SK-N-MC (cell line): Measurements from ENCODE around the gene DNMBP.
"Not testable (repeated sequence)": the region's sequence is repeated elsewhere in the genome, so short reads cannot be mapped to it uniquely, and the experiment has no call there.

Experiments
- DNase-seq: peaks from one replicate; pipeline ENCODE4 v3.0.0-alpha.2; 2011; ENCODE audit warnings: low read depth, low spot score
- H3K27ac ChIP-seq: fragments of 200-600 bp; sonication (generic); 2 replicates; pipeline ENCODE4 v1.5.1; 2016; ENCODE audit warnings: mixed run types
- H3K36me3 ChIP-seq: fragments of 200-600 bp; sonication (generic); 2 replicates; pipeline ENCODE4 v1.6.1; 2017; ENCODE audit warnings: antibody characterized with exemption, low read length, mixed read lengths; ENCODE audit not compliant: insufficient read depth
- H3K4me3 ChIP-seq: fragments of 200-600 bp; sonication (generic); 2 replicates; pipeline ENCODE4 v1.5.1; 2016
- H3K9ac ChIP-seq: fragments of 200-600 bp; sonication (generic); 2 replicates; pipeline ENCODE4 v1.8.0; 2017; ENCODE audit warnings: mixed run types, mixed read lengths; ENCODE audit not compliant: insufficient read length
- H3K9me3 ChIP-seq: fragments of 200-600 bp; sonication (generic); 2 replicates; pipeline ENCODE4 v1.6.1; 2017; ENCODE audit warnings: low read depth, mild to moderate bottlenecking, antibody characterized with exemption, low read length, moderate library complexity, mixed read lengths
- EZH2 ChIP-seq: fragments of 200-600 bp; sonication (generic); IDR thresholded peaks from one replicate; pipeline ENCODE4 v1.6.1; 2017; ENCODE audit warnings: antibody characterized with exemption
- FOXP2 ChIP-seq: optimal IDR thresholded peaks from 2 replicates; pipeline ENCODE3; 2011; ENCODE audit warnings: mild to moderate bottlenecking, moderate library complexity; ENCODE audit not compliant: insufficient read depth; ENCODE audit errors: extremely low read length, control extremely low read depth
- POLR2AphosphoS5 ChIP-seq: IDR thresholded peaks from 2 replicates; pipeline ENCODE4 v1.6.1; 2012; ENCODE audit warnings: mild to moderate bottlenecking, low read depth, low read length, borderline replicate concordance

Gene DNMBP

GRCh38 chr10:99958806-99959205 is 50.9 kb downstream of the DNMBP start:
- H3K27ac ChIP-seq: no peak overlapping the region
- DNase-seq: no peak
- no peak overlapping the region for H3K9ac ChIP-seq
- no peak overlapping the region for H3K4me3 ChIP-seq
- no peaks in the 10 kb centered on the region; the same call in 1 of the 2 replicates for H3K36me3 ChIP-seq
- no peaks in the 10 kb centered on the region for H3K9me3 ChIP-seq
- TF ChIP-seq POLR2AphosphoS5: no peak
- TF ChIP-seq FOXP2: no peak
- no peak for TF ChIP-seq EZH2

DNA sequence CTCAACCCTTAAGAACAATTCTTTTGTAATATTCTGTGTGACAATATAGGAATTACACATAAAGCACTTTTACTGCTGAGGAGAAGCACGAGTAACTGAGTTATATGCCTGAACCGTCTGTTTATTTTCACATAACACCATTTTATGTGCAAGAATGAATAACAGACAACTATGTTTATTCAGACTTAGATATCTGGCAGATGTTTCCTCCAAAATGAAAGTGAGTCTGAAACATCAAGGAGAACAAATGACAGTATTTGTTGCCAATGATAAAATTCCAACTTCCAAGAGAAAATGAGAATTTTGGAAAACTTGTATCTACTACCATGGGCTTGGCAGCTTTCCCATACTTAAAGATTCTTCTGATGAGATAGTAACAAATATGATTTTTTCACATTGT is 51.4 kb downstream of the DNMBP start:
- H3K9me3 ChIP-seq: no peaks in the 10 kb centered on the region
- no peaks in the 10 kb centered on the region; the same call in 1 of the 2 replicates for H3K36me3 ChIP-seq
- no peak overlapping the region for H3K27ac ChIP-seq
- TF ChIP-seq POLR2AphosphoS5: no peak
- no peak for TF ChIP-seq FOXP2
- TF ChIP-seq EZH2: no peak
- DNase-seq: no peak
- H3K4me3 ChIP-seq: no peak overlapping the region
- no peak overlapping the region for H3K9ac ChIP-seq

DNA sequence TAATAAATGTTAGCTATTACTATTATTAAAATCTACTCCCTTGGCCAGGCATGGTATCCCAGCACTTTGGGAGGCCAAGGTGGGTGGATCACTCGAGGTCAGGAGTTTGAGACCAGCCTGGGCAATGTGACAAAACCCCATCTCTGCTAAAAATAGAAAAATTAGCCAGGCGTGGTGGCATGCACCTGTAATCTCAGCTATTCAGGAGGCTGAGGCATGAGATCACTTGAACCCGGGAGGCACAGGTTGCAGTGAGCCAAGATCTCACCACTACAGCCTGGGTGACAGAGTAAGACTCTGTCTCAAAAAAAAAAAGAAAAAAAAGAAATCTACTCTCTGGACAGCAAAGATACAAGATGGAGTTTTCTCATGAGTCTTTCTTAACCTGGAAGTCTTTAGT is 56.2 kb downstream of the DNMBP start:
- not testable (repeated sequence) for H3K9me3 ChIP-seq, H3K36me3 ChIP-seq

DNA sequence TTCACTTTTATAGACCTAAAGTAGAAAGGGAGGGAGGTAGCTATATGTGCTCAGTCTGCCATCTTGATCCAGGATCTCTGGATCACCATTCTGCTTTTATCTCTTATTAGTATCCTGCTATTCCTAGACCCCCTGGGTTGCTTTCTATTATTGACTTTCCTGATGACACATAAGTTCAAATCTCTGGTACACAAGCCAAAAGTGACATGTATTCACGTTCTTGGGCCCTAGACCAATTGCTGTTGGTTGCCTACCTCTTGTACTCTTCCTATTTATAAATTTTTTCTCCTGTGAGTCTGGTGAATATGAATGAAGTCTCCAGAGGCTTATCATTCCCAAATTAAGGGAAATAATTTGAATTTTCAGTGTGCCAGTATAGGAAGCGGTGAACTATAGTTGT is 56.9 kb downstream of the DNMBP start:
- no peak for DNase-seq
- TF ChIP-seq FOXP2 (no peak), EZH2 (no peak), POLR2AphosphoS5 (no peak)
- Histone ChIP-seq H3K27ac (no peak overlapping the region), H3K4me3 (no peak overlapping the region), H3K9ac (no peak overlapping the region), H3K9me3 (no peaks in the 10 kb centered on the region), H3K36me3 (no peaks in the 10 kb centered on the region; the same call in 1 of the 2 replicates)

More for the DNA sequence above, 56.2 kb downstream of the DNMBP start:
- DNase-seq, H3K27ac ChIP-seq, H3K9ac ChIP-seq, H3K4me3 ChIP-seq: not testable (repeated sequence)

DNA sequence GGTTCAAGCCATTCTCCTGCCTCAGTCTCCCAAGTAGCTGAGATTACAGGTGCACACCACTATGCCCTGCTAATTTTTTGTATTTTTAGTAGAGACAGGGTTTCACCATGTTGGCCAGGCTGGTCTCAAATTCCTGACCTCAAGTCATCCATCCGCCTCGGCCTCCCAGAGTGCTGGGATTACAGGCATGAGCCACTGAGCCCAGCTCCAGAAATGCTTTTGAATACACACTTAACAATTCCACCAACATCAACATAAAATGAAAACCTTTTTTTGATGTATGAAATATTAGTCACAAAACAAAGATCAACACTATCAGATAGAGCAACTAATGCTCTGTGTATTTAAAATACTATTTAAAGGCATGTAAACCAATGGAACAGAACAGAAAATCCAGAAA is 63.7 kb downstream of the DNMBP start:
- not testable (repeated sequence) for H3K9me3 ChIP-seq

GRCh38 chr10:99945263-99945662 is 64.5 kb downstream of the DNMBP start:
- H3K9me3 ChIP-seq: no peaks in the 10 kb centered on the region
- H3K4me3 ChIP-seq: no peak overlapping the region
- DNase-seq: no peak
- TF ChIP-seq POLR2AphosphoS5: no peak
- no peak for TF ChIP-seq FOXP2
- H3K9ac ChIP-seq: no peak overlapping the region
- no peak overlapping the region for H3K27ac ChIP-seq
- H3K36me3 ChIP-seq: no peaks in the 10 kb centered on the region

More for the DNA sequence above, 63.7 kb downstream of the DNMBP start:
- not testable (repeated sequence) for H3K4me3 ChIP-seq, H3K9ac ChIP-seq, H3K36me3 ChIP-seq, H3K27ac ChIP-seq, DNase-seq

DNA sequence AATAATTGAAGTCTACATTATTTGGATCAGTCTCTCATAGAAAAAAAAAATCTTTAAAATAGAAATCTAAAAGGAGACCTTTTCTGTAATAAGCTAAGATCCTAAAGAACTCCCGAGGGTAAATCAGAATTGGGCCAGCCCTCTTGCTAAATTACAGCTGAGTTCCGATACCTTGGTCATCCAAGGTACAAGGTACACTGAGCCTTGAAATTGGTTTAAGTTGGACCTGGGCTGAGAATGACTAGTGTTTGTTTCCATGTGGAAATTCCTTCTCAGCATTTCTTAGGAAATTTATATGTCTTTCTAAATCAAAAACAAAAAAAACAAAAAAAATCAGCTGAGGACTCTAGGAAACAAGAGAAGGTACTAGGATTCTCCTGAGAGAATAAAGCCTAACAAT is 64.9 kb downstream of the DNMBP start:
- DNase-seq: no peak
- Histone ChIP-seq H3K36me3 (no peaks in the 10 kb centered on the region), H3K9me3 (no peaks in the 10 kb centered on the region), H3K27ac (no peak overlapping the region), H3K9ac (no peak overlapping the region), H3K4me3 (no peak overlapping the region)
- TF ChIP-seq FOXP2: no peak
- TF ChIP-seq POLR2AphosphoS5: no peak
- no peak for TF ChIP-seq EZH2

DNA sequence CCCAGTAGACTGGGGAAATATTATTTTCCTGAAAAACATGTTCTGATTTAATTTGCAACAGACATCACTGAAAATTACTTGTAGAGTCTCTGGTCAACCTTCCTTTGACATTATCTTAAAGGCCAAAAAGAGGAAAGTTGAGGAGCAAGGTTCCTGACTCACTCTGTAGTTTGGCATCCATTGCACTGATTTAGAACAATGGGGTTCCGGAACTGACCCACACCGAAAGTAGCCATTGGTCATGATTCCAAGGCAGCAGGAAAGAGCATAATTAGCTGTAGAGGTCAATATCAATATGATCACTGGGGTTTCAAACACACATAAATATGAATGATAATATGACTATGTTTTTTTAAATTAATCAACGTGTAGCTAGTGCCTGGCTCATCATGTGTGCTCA is 65.8 kb downstream of the DNMBP start:
- H3K4me3 ChIP-seq: no peak overlapping the region
- no peaks in the 10 kb centered on the region for H3K36me3 ChIP-seq
- H3K27ac ChIP-seq: no peak overlapping the region

DNA sequence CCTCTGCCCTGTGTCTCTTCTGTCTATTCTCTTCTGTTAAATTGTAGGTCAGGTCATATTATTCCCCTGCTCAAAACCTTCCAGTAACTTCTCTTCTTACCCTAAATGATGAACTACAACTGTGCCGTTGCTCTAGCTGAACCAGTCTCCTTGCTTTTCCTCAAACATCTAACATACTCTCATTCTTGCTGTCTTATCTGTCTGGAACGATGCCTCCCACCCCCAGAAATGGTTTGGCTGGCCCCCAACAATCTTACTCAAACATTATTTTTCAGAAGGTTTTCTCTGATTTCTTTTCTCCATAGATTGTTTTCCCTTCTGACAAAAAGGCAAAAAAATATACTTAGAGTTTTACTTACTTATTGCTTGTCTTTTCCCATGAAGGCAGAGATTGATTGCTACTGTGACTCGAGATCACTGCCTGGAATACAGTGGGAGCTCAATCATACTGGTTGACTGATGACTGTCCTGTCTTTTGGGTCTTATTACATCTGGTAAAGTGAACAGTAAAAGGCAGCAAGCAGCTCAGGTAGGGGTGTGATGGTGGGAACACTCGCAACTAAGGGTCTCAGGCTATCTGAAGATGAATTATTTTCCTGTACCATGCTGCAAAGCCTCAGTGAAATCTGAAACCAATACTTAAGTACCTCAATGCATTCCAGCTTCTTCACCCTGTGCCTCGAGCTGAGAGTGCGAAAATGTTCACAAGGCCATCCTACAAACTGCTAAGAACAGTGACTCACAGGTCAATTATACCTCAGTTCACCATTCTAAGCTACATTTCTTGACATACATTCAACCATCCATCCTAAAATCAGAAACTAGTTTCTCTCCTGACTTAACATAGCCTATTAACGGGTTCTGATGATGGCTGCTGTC is 67.6 kb downstream of the DNMBP start:
- Histone ChIP-seq H3K9me3 (no peaks in the 10 kb centered on the region), H3K36me3 (no peaks in the 10 kb centered on the region), H3K4me3 (no peak overlapping the region), H3K27ac (no peak overlapping the region), H3K9ac (no peak overlapping the region)
- no peak for DNase-seq
- TF ChIP-seq FOXP2: no peak
- no peak for TF ChIP-seq POLR2AphosphoS5
- no peak for TF ChIP-seq EZH2

More for the DNA sequence above, 65.8 kb downstream of the DNMBP start:
- no peak for DNase-seq
- TF ChIP-seq POLR2AphosphoS5 (no peak), EZH2 (no peak)
- Histone ChIP-seq H3K9ac (no peak overlapping the region), H3K9me3 (no peaks in the 10 kb centered on the region)
